ENCODE results near the gene PAGR1. TPM values are rescaled to one million over a fixed set of nuclear protein-coding genes. Genes with fewer than 3 reads are reported as not detected.

The PAGR1 gene
- total and polyA plus RNA-seq, 10 of the 15 experiments (the other 5 are each of a cell fraction or from before 2014, with no cell fraction given) = 1.1 to 57.7 (median 23.4) TPM

DNA sequence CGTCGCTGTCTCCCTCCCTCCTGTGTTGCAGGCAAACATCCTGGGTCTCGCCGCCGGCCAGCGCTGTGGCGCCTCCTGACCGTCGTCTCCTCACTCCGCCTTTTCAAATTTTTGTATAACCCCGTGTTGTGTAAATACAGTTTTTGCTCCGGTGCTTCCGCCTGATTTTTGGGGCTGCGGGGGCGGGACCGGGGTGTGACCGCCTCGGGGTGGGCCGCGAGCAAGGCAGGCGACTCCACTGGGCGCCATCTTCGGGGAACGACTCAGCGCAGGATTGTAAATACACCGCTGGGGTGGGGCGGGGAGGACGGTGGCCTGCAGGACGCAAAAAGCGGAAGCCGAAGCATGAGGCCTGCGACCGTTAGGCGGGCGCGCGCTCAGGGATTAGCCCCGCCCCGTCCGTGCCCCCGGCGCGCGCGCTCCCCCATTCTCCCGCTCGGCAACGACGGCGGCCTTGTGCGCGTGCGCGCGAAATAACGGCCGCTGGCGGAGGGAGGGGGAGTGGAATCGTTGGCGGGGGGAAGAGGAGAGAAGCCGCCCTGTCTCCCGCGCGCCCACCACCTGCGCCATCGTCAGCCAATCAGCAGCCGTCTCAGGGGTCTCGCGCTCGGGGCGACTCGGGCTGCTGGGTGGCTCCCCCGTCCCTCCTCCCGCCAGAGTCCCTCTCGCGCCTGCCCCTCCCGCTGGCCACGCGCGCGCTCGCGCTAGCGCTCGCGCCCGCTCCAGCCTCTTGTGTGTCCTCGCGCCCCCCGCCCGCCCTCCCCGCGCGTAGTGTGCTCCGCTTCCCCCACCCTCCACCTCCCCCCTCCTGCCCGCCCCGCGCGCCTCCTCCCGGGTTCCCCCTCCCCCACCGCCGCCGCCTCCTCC is 10.5 kb upstream of the PAGR1 start (continued):
- TF ChIP-seq KDM1A (IDR thresholded peaks at IDR 0.05; ENCODE audit: borderline replicate concordance) (no peak), MXI1 (IDR thresholded peaks at IDR 0.05; ENCODE audit: low read depth, low read length) (peak; percentile 87), ZNF384 (IDR thresholded peaks at IDR 0.05; ENCODE audit: borderline replicate concordance, low read depth, low read length) (no peak), ZBTB11 (CRISPR knock-in tag; IDR thresholded peaks at IDR 0.05) (no peak), YBX1 (IDR thresholded peaks at IDR 0.05) (no peak), BHLHE40 (IDR thresholded peaks at IDR 0.05; ENCODE audit: borderline replicate concordance in 1 of 2, low read depth in 2 of 2, low read length in 1 of 2) (peak; percentile 57 to 86; a peak in 3 of 4 replicates), NFIC (IDR thresholded peaks at IDR 0.05; ENCODE audit: low read depth, low read length) (no peak), SREBF1 (IDR thresholded peaks at IDR 0.05; ENCODE audit: low read length) (no peak; the same call in 1 of the 2 replicates), MEF2A (IDR thresholded peaks at IDR 0.05; ENCODE audit: insufficient read depth, low read depth, low read length) (peak; percentile 75; the same call in 1 of the 2 replicates), CBX5 (IDR thresholded peaks at IDR 0.05; ENCODE audit: low read depth) (no peak), ASH2L (IDR thresholded peaks at IDR 0.05; ENCODE audit: borderline replicate concordance, low read depth) (no peak), RAD51 (IDR thresholded peaks at IDR 0.05) (no peak), SPI1 (IDR thresholded peaks at IDR 0.05; ENCODE audit: borderline replicate concordance, insufficient read depth, low read depth, low read length) (peak; percentile 70), IRF4 (IDR thresholded peaks at IDR 0.05; ENCODE audit: low read depth, low read length) (peak; percentile 43; the same call in 1 of the 2 replicates), GATAD2B (conservative IDR thresholded peaks at IDR 0.05; ENCODE audit: low read depth) (peak; percentile 75; the same call in 1 of the 2 replicates), RUNX3 (IDR thresholded peaks at IDR 0.05; ENCODE audit: low read length) (no peak)
- TF ChIP-seq, protein P1, sequence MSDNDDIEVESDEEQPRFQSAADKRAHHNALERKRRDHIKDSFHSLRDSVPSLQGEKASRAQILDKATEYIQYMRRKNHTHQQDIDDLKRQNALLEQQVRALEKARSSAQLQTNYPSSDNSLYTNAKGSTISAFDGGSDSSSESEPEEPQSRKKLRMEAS (IDR thresholded peaks at IDR 0.05; ENCODE audit: low read depth, low read length) = peak; percentile 65; the same call in 1 of the 2 replicates
